CD4-positive, alpha-beta T cell (primary cell): ENCODE results near the gene VCAN. TPM values are rescaled to one million over a fixed set of nuclear protein-coding genes. Genes with fewer than 3 reads are reported as not detected.

ENCODE experiments used
- ATAC-seq: fragments of 200-7000 bp; cut with Tn5 transposase; one replicate; pipeline ENCODE4 v1.10.0; 2022; ENCODE audit warnings: mild to moderate bottlenecking; ENCODE audit not compliant: poor library complexity
- CTCF ChIA-PET: fragments of 350-600 bp; sonication (Branson Sonifier 250); formaldehyde crosslinking; loops from one replicate; lab custom pipeline; 2021; ENCODE audit warnings: antibody characterized with exemption, inconsistent platforms; lab: Charles Lee
- POLR2A ChIA-PET: fragments of 350-600 bp; sonication (Branson Sonifier 250); formaldehyde crosslinking; loops from one replicate; lab custom pipeline; 2021; ENCODE audit warnings: antibody characterized with exemption, inconsistent platforms; lab: Charles Lee
- DNase-seq, 14 experiments: peaks; one replicate each; pipeline ENCODE4 v3.0.0-alpha.2; 2013 to 2020; ENCODE audit warnings: mixed read lengths in 2 of 14
- H3K27ac ChIP-seq, 2 donors: one replicate each; pipeline versions ENCODE4 v1.5.1 to v1.7.0; 2013; ENCODE audit warnings: low read length in 2 of 2, low read depth in 1 of 2, mild to moderate bottlenecking in 1 of 2
- H3K27me3 ChIP-seq, 2 experiments: 1 replicate in 1 of 2; 2 replicates in 1 of 2; pipeline versions ENCODE4 v1.6.1 to v1.7.0; 2013; ENCODE audit warnings: low read length in 2 of 2, control low read depth in 1 of 2, mild to moderate bottlenecking in 1 of 2, moderate library complexity in 1 of 2; ENCODE audit not compliant: insufficient read depth in 2 of 2, control insufficient read depth in 1 of 2
- H3K36me3 ChIP-seq: one replicate; pipeline ENCODE4 v1.6.1; 2013; ENCODE audit warnings: low read length, control low read depth; ENCODE audit not compliant: insufficient read depth
- H3K4me1 ChIP-seq: one replicate; pipeline ENCODE4 v1.6.1; 2013; ENCODE audit warnings: low read length, control low read depth; ENCODE audit not compliant: insufficient read depth
- H3K4me3 ChIP-seq: one replicate; pipeline ENCODE4 v1.5.1; 2013; ENCODE audit warnings: mild to moderate bottlenecking, low read length, moderate library complexity
- H3K9me3 ChIP-seq, 2 experiments: 1 replicate in 1 of 2; 2 replicates in 1 of 2; pipeline versions ENCODE4 v1.6.1 to v1.7.0; 2013; ENCODE audit warnings: low read length in 2 of 2, mild to moderate bottlenecking in 2 of 2, control low read depth in 1 of 2, moderate library complexity in 1 of 2; ENCODE audit not compliant: control insufficient read depth in 1 of 2, insufficient read depth in 1 of 2
- H3K27ac Mint-ChIP-seq: one replicate; pipeline ENCODE4 v1.8.0; 2020; ENCODE audit warnings: mixed read lengths
- H3K27me3 Mint-ChIP-seq: one replicate; pipeline ENCODE4 v1.8.0; 2021; ENCODE audit warnings: mixed read lengths
- H3K36me3 Mint-ChIP-seq: one replicate; pipeline ENCODE4 v1.8.0; 2021; ENCODE audit warnings: low read depth, mixed read lengths
- H3K4me1 Mint-ChIP-seq: one replicate; pipeline ENCODE4 v1.8.0; 2021; ENCODE audit warnings: low read depth, mixed read lengths
- H3K4me3 Mint-ChIP-seq: one replicate; pipeline ENCODE4 v1.8.0; 2020; ENCODE audit warnings: mild to moderate bottlenecking, mixed read lengths
- H3K9me3 Mint-ChIP-seq: one replicate; pipeline ENCODE4 v1.8.0; 2020; ENCODE audit warnings: mixed read lengths
- intact Hi-C, 2 experiments: fragments of 100-400 bp; cut with DNase I in 1 of 2; cut with micrococcal nuclease in 1 of 2; formaldehyde crosslinking; loops; one replicate each; pipeline versions ENCODE4 v1.15.1 to v1.9.0; 2023 to 2025; cut with DNase I, micrococcal nuclease
- total RNA-seq, 174 experiments: library from RNA in 2 of 174; stranded (reverse) in 2 of 174; gene quantifications; one replicate each; pipeline ENCODE4 v1.2.3 and lab custom pipeline; 2021 to 2026
- TF ChIP-seq, protein P1 (sequence below): fragments of 200-600 bp; IDR thresholded peaks from one replicate; pipeline ENCODE4 v1.8.0; 2022; ENCODE audit warnings: antibody characterized with exemption, mild to moderate bottlenecking

Gene VCAN
- total RNA-seq, 2 experiments from 2014 or later: 6.4 to 7.1 TPM

DNA sequence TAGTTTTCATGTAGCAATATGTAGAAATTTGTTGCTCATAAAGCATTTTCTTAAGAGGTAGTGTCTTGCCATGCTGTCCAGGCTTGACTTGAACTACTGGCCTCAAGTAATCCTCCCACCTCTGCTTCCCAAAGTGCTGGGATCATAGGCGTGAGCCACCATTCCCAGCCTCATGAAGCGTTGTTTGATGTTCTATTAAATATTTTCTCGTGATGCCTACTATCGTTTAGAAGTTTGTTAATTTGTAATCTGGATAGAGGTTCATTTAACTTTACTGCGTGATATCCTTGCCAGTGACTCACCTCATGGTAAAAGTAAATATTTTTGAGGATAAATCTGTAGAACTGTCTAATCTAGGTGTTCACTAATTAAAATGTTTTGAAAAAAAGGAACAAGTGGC, 82.6 kb downstream of the VCAN start:
- no peak overlapping the region for H3K4me3 Mint-ChIP-seq
- H3K27me3 Mint-ChIP-seq: peaks cover 4% of the 10 kb centered on the region
- no peaks in the 10 kb centered on the region for H3K9me3 Mint-ChIP-seq
- no peaks in the 10 kb centered on the region for H3K4me1 Mint-ChIP-seq
- ChIA-PET CTCF (no interaction called here), POLR2A (no interaction called here)
- no peaks in the 10 kb centered on the region for H3K27me3 ChIP-seq
- no peaks in the 10 kb centered on the region for H3K4me1 ChIP-seq
- no peaks in the 10 kb centered on the region for H3K36me3 Mint-ChIP-seq
- H3K27ac Mint-ChIP-seq: no peak overlapping the region
- H3K9me3 ChIP-seq: no peaks in the 10 kb centered on the region
- no peak overlapping the region for H3K4me3 ChIP-seq
- DNase-seq: no peak
- intact Hi-C loops: no loop called here
- no peaks in the 10 kb centered on the region for H3K36me3 ChIP-seq
- TF ChIP-seq, protein P1, sequence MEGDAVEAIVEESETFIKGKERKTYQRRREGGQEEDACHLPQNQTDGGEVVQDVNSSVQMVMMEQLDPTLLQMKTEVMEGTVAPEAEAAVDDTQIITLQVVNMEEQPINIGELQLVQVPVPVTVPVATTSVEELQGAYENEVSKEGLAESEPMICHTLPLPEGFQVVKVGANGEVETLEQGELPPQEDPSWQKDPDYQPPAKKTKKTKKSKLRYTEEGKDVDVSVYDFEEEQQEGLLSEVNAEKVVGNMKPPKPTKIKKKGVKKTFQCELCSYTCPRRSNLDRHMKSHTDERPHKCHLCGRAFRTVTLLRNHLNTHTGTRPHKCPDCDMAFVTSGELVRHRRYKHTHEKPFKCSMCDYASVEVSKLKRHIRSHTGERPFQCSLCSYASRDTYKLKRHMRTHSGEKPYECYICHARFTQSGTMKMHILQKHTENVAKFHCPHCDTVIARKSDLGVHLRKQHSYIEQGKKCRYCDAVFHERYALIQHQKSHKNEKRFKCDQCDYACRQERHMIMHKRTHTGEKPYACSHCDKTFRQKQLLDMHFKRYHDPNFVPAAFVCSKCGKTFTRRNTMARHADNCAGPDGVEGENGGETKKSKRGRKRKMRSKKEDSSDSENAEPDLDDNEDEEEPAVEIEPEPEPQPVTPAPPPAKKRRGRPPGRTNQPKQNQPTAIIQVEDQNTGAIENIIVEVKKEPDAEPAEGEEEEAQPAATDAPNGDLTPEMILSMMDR: no peak
- ATAC-seq: no peak
- no peak overlapping the region for H3K27ac ChIP-seq

DNA sequence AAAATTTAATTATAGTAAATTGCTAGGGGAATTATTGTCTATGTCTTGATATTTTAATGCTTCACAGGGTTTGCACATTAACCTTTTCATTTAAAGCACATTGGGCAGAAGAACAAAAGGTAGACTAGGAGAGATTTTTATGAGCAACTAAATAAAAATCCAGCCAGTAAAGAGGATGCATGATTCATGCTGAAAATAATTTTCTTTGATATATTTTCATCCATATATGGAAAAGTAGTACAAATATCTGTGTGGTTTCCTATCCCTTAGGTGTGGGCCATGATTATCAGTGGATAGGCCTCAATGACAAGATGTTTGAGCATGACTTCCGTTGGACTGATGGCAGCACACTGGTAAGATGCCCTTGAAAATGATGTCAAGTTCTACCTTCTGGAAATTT, 83.1 kb downstream of the VCAN start:
- Mint-ChIP-seq H3K4me3 (no peak overlapping the region), H3K4me1 (no peaks in the 10 kb centered on the region)
- TF ChIP-seq, protein P1: no peak

DNA sequence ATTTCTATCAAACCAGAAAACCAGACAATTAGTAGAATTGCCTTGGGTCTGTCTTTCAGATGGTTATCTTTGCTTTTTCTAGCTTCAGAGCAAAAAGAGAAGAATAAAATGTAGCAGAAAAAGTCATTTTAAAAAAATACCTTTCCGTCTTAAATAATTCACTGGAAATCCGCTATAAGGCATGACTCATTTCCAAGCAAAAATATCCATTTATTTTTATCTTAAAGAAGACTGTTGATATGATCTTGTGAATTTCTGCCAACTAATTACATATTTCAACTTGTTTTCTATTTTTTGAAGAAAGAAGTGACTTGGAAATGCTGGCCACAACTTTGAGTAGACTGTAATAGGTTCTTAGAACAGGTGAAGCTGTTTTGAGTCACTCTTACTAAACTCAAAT, 83.7 kb downstream of the VCAN start:
- ATAC-seq (no peak), DNase-seq (no peak)
- Mint-ChIP-seq H3K27me3 (peaks cover 7% of the 10 kb centered on the region), H3K9me3 (no peaks in the 10 kb centered on the region), H3K4me3 (no peak overlapping the region), H3K27ac (no peak overlapping the region), H3K4me1 (no peaks in the 10 kb centered on the region), H3K36me3 (no peaks in the 10 kb centered on the region)
- intact Hi-C loops: no loop called here
- CTCF ChIA-PET: no interaction called here
- TF ChIP-seq, protein P1: no peak
- Histone ChIP-seq H3K27me3 (no peaks in the 10 kb centered on the region), H3K4me1 (no peaks in the 10 kb centered on the region), H3K27ac (no peak overlapping the region), H3K4me3 (no peak overlapping the region), H3K9me3 (no peaks in the 10 kb centered on the region), H3K36me3 (no peaks in the 10 kb centered on the region)
- POLR2A ChIA-PET: no interaction called here

More for the DNA sequence above, 83.1 kb downstream of the VCAN start:
- no peaks in the 10 kb centered on the region for H3K4me1 ChIP-seq
- DNase-seq (no peak), ATAC-seq (no peak)
- H3K27ac ChIP-seq: no peak overlapping the region
- H3K4me3 ChIP-seq: no peak overlapping the region
- no peak overlapping the region for H3K27ac Mint-ChIP-seq
- H3K27me3 ChIP-seq: no peaks in the 10 kb centered on the region
- H3K27me3 Mint-ChIP-seq: peaks cover 4% of the 10 kb centered on the region
- H3K9me3 ChIP-seq: no peaks in the 10 kb centered on the region
- ChIA-PET POLR2A (no interaction called here), CTCF (no interaction called here)
- no peaks in the 10 kb centered on the region for H3K36me3 Mint-ChIP-seq
- no peaks in the 10 kb centered on the region for H3K9me3 Mint-ChIP-seq
- no peaks in the 10 kb centered on the region for H3K36me3 ChIP-seq
- intact Hi-C loops: no loop called here
